HG03521 (cell line): Measurements from ENCODE around the gene MITD1.
"Not testable (repeated sequence)": the region's sequence is repeated elsewhere in the genome, so short reads cannot be mapped to it uniquely, and the experiment has no call there.

Source experiments
- ATAC-seq: cut with Tn5 transposase; IDR thresholded peaks from one replicate; pipeline ENCODE4 v1.9.1; 2021; ENCODE audit warnings: mild to moderate bottlenecking, moderate library complexity; ENCODE audit not compliant: unreplicated experiment

MITD1 gene

DNA sequence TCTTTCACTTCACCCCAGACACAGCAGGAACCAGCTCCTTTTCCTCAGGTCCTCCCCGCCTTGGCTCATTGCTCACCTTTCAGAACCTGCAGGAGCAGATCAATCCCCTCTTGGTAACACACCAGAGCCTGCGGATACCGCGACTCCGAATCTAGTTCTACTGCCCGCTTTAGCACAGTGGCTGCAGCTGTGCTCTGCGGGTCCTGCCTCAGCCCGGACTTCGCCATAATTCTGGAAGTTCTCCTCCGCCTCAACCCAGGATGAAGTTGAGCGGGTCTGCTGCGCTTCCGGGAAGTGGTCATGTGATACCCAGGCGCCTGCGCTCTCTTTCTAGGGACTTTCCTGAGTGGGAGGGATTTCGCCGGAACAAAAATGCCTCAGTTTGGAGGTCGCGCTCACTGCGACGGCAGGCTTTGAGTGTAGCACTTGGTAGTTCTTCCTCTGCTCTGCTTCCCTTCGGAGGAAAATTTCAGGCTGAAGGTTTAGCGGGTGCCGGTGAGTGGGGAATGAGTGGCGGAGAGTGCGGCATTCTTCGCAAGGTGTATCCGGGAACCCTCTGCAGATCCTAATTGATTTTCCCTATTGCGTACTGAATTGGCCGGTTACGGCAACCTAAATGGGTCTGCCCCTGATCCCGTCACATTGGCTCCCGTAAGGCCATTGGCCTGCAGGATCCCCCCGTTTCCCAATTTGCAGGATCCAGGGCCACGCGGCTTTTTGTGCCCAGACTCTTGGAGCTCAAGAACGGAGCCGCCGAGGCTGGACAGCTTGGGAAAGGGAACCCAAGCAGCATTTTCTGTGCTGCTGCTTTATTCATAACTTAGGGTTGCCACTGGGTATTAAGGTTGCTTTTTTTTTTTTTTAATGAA lies at the start of gene MITD1, which contains the start of gene MRPL30:
Gene MITD1 (minus strand): TSS at position 304 of the 869 bp plus-strand sequence. CDS start 77 bp downstream, at position 227.
Gene MRPL30 (plus strand): TSS at position 430 of the 869 bp plus-strand sequence. CDS start 5,020 bp downstream, outside the sequence.
- peak; percentile 92 for ATAC-seq

DNA sequence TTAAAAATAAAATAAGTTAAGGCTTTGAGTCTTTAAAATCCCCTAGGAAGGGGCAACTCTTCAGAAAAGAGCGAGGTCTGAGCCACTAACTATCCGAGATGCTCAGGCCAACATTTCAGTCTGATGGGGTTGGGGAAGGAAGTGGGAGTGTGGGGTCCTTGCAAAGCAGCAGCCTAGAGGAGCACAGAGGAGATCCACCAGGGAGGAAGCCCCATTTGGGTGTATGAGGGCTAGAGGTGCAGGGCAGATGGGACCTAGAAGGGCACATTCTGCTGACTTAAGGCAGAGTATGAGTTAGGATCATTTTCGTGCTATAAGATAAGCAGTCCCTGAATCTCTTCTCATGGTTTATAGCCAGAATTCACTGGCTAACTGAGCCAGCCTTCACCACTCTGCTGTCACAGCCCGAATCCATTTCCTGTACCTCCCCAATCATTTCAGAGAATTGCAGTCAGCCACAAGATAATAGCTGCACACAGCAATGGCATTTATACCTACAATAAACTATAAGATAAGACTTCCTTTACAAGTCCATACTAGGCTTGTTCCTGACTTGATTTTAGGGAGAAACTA lies 37.2 kb upstream of the MITD1 start:
- no peak for ATAC-seq

DNA sequence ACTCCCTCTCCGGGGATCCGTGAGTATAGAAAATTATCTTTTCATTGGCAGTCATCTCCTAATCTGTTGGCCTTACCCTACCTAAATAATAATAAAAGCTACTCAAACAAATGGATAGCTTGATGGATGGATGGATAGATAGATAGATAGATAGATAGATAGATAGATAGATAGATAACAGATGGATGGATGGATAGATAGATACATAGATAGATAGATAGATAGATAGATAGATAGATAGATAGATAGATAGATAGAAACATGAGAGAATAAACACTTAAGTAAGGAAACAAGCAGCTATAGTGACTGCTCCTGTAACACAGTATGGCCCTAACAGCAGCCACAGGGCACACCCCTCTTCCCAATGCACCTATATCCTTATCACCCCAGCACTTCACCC lies 35.2 kb upstream of the MITD1 start:
- ATAC-seq, result no peak

DNA sequence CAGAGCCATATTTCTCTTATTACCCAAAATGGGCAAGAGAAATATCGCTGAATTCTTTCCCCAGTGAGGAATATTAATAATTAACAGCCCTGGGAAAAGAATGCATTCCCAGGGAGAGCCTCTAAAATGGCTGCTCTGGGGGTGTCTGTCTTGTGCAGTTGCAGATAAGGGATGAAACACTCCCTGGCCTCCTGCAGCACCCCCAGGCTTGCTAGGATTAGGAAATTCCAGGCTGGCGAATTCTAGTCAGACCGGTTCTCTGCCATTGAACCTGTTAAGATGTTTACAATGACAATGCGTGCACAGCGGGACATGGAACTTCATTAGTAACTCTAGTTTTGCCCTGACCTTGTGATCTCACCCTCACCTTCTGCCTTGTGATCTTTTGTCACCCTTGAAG lies 24.6 kb upstream of the MITD1 start:
- ATAC-seq, result no peak

DNA sequence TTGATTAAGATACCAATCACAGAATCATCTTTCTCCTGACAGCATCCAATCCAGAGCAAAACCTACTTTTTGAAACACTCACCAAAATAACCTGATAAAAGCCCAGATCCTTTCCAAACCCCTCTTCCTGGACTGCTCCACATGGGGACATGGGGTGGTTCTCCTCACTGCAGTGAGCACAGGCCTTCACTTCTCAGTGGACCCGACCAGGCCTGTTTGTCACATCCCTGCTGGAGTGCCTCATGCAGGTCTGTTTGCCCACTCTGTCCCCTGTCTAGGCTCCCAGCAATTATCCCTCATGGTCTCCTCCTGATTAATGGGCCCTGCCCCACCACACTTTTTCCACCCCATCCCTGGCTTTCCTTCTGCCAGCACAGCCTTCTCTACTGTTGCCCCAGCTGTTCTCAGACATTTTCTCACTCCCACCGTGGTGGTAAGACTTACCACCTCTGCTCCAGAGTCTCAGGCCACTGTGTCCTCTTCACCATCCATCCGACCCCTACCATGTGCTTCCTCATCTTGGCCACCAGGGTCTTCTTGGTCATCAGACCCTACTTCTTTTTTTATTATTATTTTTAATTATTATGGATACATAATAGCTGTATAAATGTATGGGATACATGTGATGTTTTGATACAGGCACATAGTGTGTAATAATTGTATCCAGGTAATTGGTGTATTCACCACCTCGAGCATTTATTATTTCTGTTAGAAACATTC lies 21.3 kb upstream of the MITD1 start:
- no peak for ATAC-seq

DNA sequence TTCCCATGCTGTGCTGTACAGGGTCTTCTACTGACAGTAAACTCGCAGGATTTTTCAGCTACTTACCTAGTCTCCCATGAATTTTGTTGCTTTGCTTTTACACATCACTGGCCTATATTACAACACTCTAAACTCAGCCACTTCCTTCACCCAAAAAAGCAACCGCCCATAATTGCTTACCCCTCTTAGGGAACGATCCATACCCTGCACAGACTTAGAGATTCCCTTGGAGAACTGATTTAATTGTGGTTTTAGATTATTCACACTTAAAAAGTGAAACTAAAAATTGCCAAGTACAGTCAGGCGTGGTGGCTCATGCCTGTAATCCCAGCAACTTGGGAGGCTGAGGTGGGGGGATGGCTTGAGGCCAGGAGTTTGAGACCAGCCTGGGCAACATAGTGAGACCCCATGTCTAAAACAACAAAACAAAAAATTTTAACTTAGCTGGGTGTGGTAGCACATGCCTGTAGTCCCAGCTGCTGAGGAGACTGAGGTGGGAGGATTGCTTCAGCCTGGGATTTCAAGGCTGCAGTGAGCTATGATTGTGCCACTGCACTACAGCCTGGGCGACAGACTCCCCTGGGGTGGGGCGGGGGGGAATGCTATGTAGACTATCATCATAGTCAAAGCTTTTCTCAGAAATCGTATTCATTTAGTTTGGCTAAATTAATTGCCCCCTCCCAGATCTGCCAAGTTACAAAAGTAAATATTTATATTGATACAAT lies 19.4 kb upstream of the MITD1 start:
- no peak for ATAC-seq

DNA sequence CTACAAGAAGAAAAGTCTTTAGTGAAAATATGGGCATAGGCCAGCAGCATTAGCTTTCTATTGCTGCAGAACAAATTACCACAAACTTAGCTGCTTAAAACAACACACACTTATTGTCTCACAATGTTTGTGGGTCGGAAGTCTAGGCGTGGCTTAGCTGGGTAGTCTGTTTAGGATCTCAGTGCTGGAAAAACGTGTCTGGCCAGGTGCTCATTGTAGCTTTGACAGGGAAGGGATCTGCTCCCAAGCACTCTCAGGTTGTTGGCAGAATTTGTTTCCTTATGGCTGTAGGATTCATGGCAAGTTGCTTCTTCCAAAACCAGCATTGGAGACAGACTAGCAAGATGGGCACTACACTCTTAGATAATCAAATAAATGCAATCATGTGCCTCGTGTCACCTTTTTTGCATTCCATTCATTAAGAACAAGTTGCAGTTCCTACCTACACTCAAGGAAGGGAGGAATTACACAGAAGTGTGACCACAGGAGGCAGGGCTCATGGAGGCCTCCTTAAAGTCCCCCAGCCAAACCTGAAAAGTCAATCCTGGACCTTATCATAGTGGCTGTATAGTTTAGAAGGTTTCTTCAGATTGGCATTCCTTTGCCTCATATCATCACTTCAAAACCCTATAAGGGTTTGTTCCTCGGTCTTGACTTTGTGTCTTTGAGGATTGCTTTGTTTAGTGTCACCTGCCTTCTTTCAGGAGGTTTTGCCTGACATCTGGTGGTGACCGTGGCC lies 17.4 kb upstream of the MITD1 start:
- no peak for ATAC-seq

DNA sequence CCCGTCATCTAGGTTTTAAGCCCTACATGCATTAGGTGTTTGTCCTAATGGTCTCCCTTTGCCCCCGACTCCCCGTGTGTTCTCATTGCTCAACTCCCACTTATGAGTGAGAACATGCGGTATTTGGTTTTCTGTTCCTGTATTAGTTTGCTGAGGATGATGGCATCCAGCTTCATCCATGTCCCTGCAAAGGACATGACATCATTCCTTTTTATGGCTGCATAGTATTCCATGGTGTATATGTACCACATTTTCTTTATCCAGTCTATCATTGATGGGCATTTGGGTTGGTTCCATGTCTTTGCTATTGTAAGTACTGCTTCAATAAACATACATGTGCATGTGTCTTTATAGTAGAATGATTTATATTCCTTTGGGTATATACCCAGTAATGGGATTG lies 11.5 kb upstream of the MITD1 start:
- ATAC-seq, result not testable (repeated sequence)

DNA sequence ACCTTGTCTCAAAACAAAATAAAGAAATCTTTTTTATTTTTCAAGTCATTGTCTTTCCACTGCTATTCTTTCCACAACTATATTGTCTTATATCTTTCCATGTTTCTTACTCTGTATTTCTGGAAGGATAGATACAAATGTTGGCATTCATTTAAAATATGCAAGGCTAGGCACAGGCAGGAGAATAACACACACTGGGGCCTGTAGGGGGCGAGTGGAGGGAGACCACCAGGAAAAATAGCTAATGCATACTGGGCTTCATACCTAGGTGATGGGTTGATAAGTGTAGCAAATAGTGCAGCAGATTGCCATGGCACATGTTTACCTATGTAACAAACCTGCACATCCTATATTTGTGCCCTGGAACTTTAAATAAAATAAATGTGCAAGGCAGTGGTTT lies 9.7 kb upstream of the MITD1 start:
- ATAC-seq, result no peak

DNA sequence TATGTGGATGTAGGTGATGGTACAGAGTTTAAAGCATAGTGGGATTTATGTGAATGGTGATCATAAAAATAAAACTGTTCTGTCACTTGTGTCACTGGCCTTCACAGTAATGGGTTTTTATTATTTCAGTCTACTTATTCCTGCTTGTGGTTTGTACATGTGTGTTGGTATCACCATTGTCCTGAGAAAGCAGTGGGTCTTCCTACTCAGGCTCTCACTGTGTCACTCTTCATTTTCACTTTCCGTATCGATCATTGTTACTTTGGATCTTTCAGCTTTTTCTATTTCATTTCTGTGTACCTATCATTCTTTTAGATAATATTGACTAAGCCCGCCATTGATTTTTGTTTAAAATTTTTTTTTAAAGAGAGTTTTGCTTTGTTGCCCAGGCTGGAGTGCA lies 7.5 kb upstream of the MITD1 start:
- no peak for ATAC-seq

DNA sequence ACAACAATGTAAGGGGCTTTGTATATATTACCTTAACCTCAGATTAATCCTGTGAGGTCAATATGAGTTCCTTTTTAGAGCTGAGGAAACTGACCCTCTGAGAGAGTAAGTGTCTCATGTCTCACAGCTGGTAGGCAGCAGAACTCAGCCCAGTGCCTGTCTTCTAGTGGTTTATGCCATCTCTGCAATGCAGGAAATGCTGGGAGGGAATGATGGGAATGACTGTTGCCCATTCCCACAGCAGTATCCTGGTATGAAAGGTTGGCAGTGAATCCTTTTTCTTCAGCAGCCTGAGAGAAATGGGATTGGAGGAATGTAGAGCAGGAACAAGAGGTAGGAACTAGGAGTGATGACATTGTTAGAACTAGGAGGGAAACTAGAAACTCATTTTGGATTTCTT lies 6.2 kb upstream of the MITD1 start:
- no peak for ATAC-seq

DNA sequence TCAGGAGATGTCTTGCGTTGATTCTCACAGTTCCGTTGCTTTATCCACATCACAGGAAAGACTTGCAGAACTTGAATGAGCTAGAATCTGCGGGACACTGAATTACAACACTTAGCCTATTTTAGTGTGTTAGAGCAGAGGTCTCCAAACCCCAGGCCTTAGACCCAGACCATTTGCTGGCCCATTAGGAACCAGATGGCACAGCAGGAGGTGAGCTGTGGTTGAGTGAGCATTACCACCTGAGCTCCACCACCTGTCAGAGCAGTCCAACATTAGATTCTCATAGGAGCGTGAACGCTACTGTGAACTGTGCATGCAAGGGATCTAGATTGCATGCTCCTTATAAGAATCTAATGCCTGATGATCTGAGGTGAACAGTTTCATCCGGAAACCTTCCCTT lies 4.0 kb upstream of the MITD1 start:
- ATAC-seq, result no peak

DNA sequence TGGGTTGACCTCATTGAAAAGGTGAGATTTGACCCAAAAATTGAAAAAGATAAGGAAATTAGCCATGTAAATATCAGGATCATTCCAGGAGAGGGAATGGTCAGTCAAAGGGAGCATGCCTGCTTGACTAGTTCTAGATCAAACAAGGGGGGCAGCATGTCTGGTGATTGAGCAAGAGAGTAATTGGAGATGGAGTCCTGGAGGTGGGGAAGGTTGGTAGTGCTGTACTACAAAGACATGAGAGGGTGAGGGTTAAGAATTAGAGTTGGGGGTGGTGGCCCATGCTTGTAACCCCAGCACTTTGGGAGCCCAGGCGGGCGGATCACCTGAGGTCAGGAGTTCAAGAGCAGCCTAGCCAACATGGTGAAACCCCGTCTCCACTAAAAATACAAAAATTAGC lies 2.2 kb upstream of the MITD1 start:
- ATAC-seq, result no peak

DNA sequence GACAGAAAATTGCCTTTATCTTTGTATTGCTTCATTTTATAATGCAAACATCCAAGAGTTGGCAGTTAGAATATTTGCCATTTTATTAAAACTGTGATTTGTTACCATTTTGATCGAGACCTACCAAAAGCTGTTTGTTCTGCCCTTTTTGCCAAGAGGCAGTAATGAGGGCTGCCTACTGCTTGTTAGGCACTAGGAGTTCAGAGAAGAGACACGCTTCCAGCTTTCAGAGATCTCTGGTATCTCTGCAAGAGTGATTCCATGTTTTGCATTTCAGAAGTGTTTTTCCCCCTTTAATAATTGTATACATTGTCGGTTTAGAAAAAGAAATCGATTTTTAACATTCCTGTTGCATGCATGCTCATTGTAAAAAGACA lies 754 bp upstream of the MITD1 start:
- no peak for ATAC-seq

DNA sequence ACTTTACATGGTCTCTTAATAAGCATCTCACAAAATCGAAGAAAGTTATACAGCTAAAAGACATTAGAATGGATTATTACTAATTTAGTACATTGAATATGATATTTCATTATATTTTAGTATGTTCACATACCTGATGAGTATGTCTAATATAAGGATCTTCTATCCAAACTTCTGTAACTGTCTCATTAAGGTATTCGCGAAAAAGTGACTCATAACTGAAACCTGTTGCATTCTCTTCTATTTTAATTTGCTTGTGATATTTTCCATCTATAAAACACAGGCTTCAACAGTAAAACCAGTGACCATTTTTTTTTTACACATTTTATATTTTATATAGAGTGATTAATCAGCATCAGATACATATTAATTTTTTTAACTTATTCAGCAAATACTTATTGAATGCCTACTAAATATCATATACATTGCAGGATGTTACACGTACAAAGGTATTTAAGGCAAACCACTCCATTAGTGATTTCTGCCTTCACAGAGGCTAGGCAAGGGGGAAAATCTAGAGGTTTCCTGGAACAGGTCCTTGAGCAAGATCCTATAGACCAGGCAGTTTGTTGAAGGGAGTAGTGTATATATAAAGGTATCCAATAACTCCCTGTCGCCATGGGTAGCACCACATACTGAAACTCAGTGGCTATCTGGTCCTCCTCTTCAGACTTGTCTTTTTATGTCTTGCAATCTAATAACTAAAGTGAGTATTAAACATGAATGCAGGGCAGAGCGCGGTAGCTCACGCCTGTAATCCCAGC lies 9.3 kb downstream of the MITD1 start:
- no peak for ATAC-seq

DNA sequence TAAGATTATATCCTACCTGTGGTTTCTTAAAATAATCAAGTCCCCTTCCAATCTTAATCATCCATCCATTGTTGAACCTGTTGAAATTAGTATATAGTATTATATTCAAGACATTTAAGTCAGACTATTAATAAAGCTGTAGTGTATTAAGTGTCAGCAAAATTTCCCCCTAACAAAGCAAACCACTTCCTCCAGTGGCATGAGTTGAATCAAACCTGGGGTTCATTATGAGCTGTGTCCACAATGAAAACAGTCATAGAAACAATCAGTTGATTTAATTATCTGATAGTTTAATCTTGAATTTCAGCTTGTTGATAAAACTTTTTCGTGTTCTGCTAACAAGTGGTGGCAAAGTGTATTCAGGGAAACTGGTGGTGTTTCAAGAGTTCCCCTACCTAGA lies 11.3 kb downstream of the MITD1 start:
- ATAC-seq, result no peak

DNA sequence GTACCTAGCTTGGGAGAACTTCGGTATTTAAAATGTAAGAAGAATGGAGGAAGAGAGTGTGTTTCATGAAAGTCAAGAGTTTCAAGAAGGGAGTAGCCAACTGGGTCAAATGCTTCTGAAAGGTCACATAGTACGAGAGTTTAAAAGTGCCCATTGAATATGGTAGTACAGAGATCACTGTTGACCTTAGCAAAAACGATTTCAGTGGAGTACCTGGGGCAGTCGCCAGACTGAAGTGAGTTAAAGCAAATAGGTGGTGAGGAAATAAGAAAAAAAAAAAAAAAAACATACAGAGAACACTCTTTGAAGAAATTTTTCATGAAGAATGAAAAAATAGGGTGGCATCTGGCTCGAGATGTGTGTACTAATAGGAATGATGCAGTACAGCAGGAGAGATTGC lies 14.6 kb downstream of the MITD1 start:
- ATAC-seq, result no peak

DNA sequence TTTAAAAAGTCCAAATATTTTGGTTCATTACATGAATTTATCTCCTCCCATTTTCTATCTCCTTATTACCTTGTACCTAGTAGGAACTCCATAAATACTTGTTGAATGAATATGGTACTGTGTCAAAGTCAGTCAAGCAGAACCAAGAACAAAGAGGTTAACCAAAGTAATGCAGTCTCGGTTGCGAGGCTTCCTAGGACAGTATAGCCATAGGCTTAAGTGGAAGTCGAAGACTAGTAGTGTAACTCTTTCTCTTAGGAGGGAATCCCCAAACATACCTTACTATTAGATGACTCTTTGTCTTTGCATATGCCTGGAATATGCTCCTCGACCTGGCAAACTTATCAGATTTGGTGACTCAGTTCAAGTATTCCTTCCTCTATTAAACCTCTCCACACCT lies 21.3 kb downstream of the MITD1 start:
- ATAC-seq, result no peak

DNA sequence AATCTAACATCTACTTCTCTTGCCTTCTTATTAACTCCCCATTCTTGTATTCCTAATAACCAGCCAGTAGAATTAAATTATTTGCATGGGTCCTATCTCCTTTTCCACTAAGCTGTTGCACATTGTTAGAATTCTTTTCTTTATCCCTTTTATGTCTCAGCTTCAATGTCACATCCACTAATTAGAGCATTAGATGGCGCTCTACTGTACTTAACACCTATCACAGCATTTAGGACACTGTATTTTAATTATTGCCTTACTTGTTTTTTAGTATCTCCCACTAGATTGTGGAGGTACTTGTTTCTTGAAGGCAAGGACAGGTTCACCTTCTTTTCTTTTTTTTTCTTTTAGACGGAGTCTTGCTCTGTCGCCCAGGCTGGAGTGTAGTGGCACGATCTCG lies 22.3 kb downstream of the MITD1 start:
- ATAC-seq, result no peak

DNA sequence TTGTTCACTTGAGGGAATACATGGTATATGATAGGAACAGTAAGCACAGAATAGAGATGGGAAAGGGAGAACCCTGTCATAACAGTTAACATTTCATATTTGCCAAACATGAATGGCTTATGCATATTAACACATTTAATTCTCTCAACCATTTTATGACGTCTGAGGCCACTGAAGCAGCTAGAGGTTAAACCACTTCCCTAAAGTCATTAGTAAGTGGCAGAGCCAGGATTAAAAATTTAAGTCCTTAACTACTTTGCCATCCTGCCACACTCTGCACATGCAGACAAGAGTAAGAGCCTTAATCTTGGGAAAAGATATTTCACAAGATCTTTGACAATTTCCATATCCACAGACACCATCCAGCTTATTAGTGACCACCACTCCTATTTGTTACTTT lies 24.0 kb downstream of the MITD1 start:
- no peak for ATAC-seq
